Measurements from ENCODE around the gene CCDC15. TPM values are rescaled to one million over a fixed set of nuclear protein-coding genes. Genes with fewer than 3 reads are reported as not detected.

CCDC15 gene
- total and polyA plus RNA-seq, 2 of the 4 experiments (the other 2 are of a cell fraction), result 1.1 to 2.0 TPM

GRCh38 chr11:125061281-125061680 is 107.3 kb downstream of the CCDC15 start:
- no peak overlapping the region for H2BK120ac ChIP-seq (ENCODE audit: low read depth, low read length)
- WGBS, 2 experiments (ENCODE audit: extremely low coverage in 2 of 2, insufficient read length in 1 of 2), result 90% methylated on average over 2 of the region's 4 CpGs; no CpG with 5 or more reads in 1 of the 2 experiments

More at GRCh38 chr11:125061281-125061680, 107.3 kb downstream of the CCDC15 start:
- intact Hi-C loops (cut with micrococcal nuclease) (no loop called here), dilution Hi-C loops (cut with HindIII; ENCODE audit: low sequenced_read_pairs, unreplicated experiment) (no loop called here), in situ Hi-C loops (cut with MboI; ENCODE audit: low sequenced_read_pairs) (no loop called here)
- Histone ChIP-seq H3K56ac (ENCODE audit: extremely low read depth, insufficient read depth, low read length) (no peak overlapping the region), H3K9me1 (ENCODE audit: insufficient read depth, low read length) (peaks cover 3% of the 10 kb centered on the region; the same call in 1 of the 2 replicates), H3K79me1 (ENCODE audit: low read depth in 1 of 2, low read length in 2 of 2) (no peaks in the 10 kb centered on the region; a peak in 1 of 4 replicates), H4K20me1 (ENCODE audit: insufficient read depth, low read length) (no peaks in the 10 kb centered on the region), H3K27ac (ENCODE audit: insufficient read depth, low read length) (no peak overlapping the region), H3K23ac (ENCODE audit: low read depth, low read length) (no peak overlapping the region), H3K4me1 (ENCODE audit: control insufficient read depth, insufficient read depth, low read length) (peaks cover 3% of the 10 kb centered on the region; the same call in 1 of the 2 replicates), H3K18ac (ENCODE audit: low read depth, low read length) (no peak overlapping the region), H3K4me2 (ENCODE audit: low read depth, low read length) (no peak overlapping the region), H3K9me3 (ENCODE audit: control insufficient read depth, insufficient read depth, low read length) (no peaks in the 10 kb centered on the region), H2AK9ac (replicated peaks; ENCODE audit: low read depth, low read length, poor library complexity) (no peak overlapping the region), H2AFZ (replicated peaks; ENCODE audit: low read length, poor library complexity) (no peak overlapping the region), H4K5ac (ENCODE audit: low read depth, low read length) (no peak overlapping the region), H2BK15ac (ENCODE audit: low read depth, low read length) (no peak overlapping the region), H3K4me3 (ENCODE audit: insufficient read depth, low read depth, low read length) (no peak overlapping the region), H4K91ac (ENCODE audit: insufficient read depth, low read depth, low read length) (no peak overlapping the region), H3K4ac (ENCODE audit: low read depth, low read length) (no peak overlapping the region), H3K36me3 (ENCODE audit: control insufficient read depth, insufficient read depth, low read length) (no peaks in the 10 kb centered on the region), H3K27me3 (ENCODE audit: control insufficient read depth, insufficient read depth, low read length) (no peaks in the 10 kb centered on the region), H2BK5ac (ENCODE audit: low read depth, low read length, poor library complexity, severe bottlenecking) (no peak overlapping the region), H3K9ac (ENCODE audit: low read depth, low read length) (no peak overlapping the region), H2BK20ac (ENCODE audit: low read depth, low read length) (no peak overlapping the region), H4K8ac (ENCODE audit: low read depth in 2 of 2, low read length in 2 of 2) (no peak overlapping the region), H3K14ac (replicated peaks; ENCODE audit: low read depth, low read length) (no peak overlapping the region), H2AK5ac (ENCODE audit: low read depth, low read length) (no peak overlapping the region)
- no peak for TF ChIP-seq FOS (IDR thresholded peaks at IDR 0.05; ENCODE audit: low read depth, low read length)
- TF ChIP-seq CEBPB (IDR thresholded peaks at IDR 0.05; ENCODE audit: low read depth, low read length), result no peak
- TF ChIP-seq MAFK (IDR thresholded peaks at IDR 0.05; ENCODE audit: low read depth, low read length), result no peak
- ATAC-seq (ENCODE audit: low read depth) (no peak), DNase-seq (no peak)
- BruUV-seq (replicated peaks), result no TSS peak
- ChIA-PET CTCF (no interaction called here), POLR2A (ENCODE audit: unreplicated experiment) (no interaction called here)

Data from IMR-90 (cell line).